DMS79 treated with DMSO at 0.1 percent for 48 hours (cell line): ENCODE data around the gene EDAR.

ENCODE experiments used
- DNase-seq: peaks from one replicate; lab custom pipeline; 2025; lab: John Stamatoyannopoulos, UW

Gene EDAR

GRCh38 chr2:108988796-108989713, at the start of gene EDAR:
EDAR (minus strand) TSS chr2:108989220; CDS start chr2:108931014, 58,206 bp downstream.
- peak; percentile 67 for DNase-seq

- no peak for DNase-seq
Measured at GRCh38 chr2:109033171-109033570, 44.2 kb upstream of the EDAR start.

GRCh38 chr2:109032229-109032820, 43.3 kb upstream of the EDAR start:
- no peak for DNase-seq

- peak; percentile 34 for DNase-seq
Measured at GRCh38 chr2:109031476-109032228, 42.6 kb upstream of the EDAR start.

- no peak for DNase-seq
Measured at GRCh38 chr2:109030870-109031475, 42.0 kb upstream of the EDAR start.

GRCh38 chr2:109029490-109030201, 40.6 kb upstream of the EDAR start:
- DNase-seq = no peak

- no peak for DNase-seq
Measured at GRCh38 chr2:109028738-109029489, 39.9 kb upstream of the EDAR start.

- DNase-seq = no peak
Measured at GRCh38 chr2:109028277-109028676, 39.3 kb upstream of the EDAR start.

- DNase-seq = no peak
Measured at GRCh38 chr2:109027702-109028101, 38.7 kb upstream of the EDAR start.

GRCh38 chr2:109024477-109024876, 35.5 kb upstream of the EDAR start:
- no peak for DNase-seq

GRCh38 chr2:109021895-109022300, 32.9 kb upstream of the EDAR start:
- no peak for DNase-seq

- DNase-seq = no peak
Measured at GRCh38 chr2:109020217-109020637, 31.2 kb upstream of the EDAR start.

- no peak for DNase-seq
Measured at GRCh38 chr2:109018452-109018851, 29.4 kb upstream of the EDAR start.

GRCh38 chr2:109017017-109017416, 28.0 kb upstream of the EDAR start:
- DNase-seq = no peak

GRCh38 chr2:109016376-109016775, 27.4 kb upstream of the EDAR start:
- no peak for DNase-seq

GRCh38 chr2:109014476-109014875, 25.5 kb upstream of the EDAR start:
- DNase-seq = no peak

GRCh38 chr2:109013051-109013450, 24.0 kb upstream of the EDAR start:
- no peak for DNase-seq

- no peak for DNase-seq
Measured at GRCh38 chr2:109009920-109010610, 21.0 kb upstream of the EDAR start.

GRCh38 chr2:109006971-109007370, 18.0 kb upstream of the EDAR start:
- no peak for DNase-seq

- DNase-seq = no peak
Measured at GRCh38 chr2:109005686-109006204, 16.7 kb upstream of the EDAR start.
